ENCODE data around the gene CPEB4.

GRCh38 chr5:173919443-173919842, 31.3 kb downstream of the CPEB4 start:
- TF ChIP-seq, protein P1, sequence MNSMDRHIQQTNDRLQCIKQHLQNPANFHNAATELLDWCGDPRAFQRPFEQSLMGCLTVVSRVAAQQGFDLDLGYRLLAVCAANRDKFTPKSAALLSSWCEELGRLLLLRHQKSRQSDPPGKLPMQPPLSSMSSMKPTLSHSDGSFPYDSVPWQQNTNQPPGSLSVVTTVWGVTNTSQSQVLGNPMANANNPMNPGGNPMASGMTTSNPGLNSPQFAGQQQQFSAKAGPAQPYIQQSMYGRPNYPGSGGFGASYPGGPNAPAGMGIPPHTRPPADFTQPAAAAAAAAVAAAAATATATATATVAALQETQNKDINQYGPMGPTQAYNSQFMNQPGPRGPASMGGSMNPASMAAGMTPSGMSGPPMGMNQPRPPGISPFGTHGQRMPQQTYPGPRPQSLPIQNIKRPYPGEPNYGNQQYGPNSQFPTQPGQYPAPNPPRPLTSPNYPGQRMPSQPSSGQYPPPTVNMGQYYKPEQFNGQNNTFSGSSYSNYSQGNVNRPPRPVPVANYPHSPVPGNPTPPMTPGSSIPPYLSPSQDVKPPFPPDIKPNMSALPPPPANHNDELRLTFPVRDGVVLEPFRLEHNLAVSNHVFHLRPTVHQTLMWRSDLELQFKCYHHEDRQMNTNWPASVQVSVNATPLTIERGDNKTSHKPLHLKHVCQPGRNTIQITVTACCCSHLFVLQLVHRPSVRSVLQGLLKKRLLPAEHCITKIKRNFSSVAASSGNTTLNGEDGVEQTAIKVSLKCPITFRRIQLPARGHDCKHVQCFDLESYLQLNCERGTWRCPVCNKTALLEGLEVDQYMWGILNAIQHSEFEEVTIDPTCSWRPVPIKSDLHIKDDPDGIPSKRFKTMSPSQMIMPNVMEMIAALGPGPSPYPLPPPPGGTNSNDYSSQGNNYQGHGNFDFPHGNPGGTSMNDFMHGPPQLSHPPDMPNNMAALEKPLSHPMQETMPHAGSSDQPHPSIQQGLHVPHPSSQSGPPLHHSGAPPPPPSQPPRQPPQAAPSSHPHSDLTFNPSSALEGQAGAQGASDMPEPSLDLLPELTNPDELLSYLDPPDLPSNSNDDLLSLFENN (IDR thresholded peaks at IDR 0.05; ENCODE audit: low read depth in 2 of 2, low read length in 2 of 2) = no peak
- TF ChIP-seq, protein P2, sequence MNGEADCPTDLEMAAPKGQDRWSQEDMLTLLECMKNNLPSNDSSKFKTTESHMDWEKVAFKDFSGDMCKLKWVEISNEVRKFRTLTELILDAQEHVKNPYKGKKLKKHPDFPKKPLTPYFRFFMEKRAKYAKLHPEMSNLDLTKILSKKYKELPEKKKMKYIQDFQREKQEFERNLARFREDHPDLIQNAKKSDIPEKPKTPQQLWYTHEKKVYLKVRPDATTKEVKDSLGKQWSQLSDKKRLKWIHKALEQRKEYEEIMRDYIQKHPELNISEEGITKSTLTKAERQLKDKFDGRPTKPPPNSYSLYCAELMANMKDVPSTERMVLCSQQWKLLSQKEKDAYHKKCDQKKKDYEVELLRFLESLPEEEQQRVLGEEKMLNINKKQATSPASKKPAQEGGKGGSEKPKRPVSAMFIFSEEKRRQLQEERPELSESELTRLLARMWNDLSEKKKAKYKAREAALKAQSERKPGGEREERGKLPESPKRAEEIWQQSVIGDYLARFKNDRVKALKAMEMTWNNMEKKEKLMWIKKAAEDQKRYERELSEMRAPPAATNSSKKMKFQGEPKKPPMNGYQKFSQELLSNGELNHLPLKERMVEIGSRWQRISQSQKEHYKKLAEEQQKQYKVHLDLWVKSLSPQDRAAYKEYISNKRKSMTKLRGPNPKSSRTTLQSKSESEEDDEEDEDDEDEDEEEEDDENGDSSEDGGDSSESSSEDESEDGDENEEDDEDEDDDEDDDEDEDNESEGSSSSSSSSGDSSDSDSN (IDR thresholded peaks at IDR 0.05; ENCODE audit: borderline replicate concordance in 1 of 2, low read depth in 2 of 2, low read length in 2 of 2) = no peak
- TF ChIP-seq RAD21 (CRISPR knock-in tag; conservative IDR thresholded peaks at IDR 0.05 in 1 of 2, IDR thresholded peaks at IDR 0.05 in 1 of 2) (no peak), ZNF512 (tag; IDR thresholded peaks at IDR 0.05) (no peak), CHD1 (IDR thresholded peaks at IDR 0.05; ENCODE audit: low read length) (no peak), NFE2L1 (tag; IDR thresholded peaks at IDR 0.05; ENCODE audit: borderline replicate concordance, low read depth) (no peak), PHF20 (IDR thresholded peaks at IDR 0.05; ENCODE audit: partially characterized antibody) (no peak), CHD4 (IDR thresholded peaks at IDR 0.05; ENCODE audit: insufficient read depth, insufficient replicate concordance, low read depth, low read length, poor library complexity, severe bottlenecking) (no peak), CREB1 (IDR thresholded peaks at IDR 0.05) (no peak), CREB1 (CRISPR knock-in tag; IDR thresholded peaks at IDR 0.05) (no peak)
- TF ChIP-seq, protein P3, sequence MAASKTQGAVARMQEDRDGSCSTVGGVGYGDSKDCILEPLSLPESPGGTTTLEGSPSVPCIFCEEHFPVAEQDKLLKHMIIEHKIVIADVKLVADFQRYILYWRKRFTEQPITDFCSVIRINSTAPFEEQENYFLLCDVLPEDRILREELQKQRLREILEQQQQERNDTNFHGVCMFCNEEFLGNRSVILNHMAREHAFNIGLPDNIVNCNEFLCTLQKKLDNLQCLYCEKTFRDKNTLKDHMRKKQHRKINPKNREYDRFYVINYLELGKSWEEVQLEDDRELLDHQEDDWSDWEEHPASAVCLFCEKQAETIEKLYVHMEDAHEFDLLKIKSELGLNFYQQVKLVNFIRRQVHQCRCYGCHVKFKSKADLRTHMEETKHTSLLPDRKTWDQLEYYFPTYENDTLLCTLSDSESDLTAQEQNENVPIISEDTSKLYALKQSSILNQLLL (CRISPR knock-in tag; IDR thresholded peaks at IDR 0.05; ENCODE audit: borderline replicate concordance) = no peak
